GM12801 (cell line): ENCODE results near the gene TTC7B.

Experiments used
- TF ChIP-seq, protein P1 (sequence below): IDR thresholded peaks from one replicate; pipeline ENCODE4 v1.5.1; 2011; ENCODE audit warnings: control low read depth; ENCODE audit not compliant: insufficient read length; ENCODE audit errors: extremely low read depth

Gene TTC7B

DNA sequence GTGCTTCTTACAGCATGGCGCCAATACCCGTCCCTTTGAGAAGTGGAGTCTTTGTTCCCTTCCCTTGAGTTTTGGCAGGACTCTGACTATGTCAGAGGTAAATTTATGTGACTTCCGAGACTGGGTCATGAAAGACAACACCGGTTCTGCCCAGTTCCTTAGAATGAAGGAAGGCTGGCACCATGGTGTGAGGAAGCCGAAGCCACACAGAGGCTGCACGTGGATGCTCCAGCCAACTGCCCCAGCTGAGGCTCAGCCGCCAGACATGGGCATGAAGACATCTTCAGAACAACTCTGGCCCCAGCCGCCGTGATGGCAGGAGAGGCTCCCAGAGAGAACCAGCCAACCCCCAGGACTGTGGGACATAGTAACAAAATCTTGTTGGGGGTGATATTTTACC lies 308.2 kb downstream of the TTC7B start:
- TF ChIP-seq, protein P1, sequence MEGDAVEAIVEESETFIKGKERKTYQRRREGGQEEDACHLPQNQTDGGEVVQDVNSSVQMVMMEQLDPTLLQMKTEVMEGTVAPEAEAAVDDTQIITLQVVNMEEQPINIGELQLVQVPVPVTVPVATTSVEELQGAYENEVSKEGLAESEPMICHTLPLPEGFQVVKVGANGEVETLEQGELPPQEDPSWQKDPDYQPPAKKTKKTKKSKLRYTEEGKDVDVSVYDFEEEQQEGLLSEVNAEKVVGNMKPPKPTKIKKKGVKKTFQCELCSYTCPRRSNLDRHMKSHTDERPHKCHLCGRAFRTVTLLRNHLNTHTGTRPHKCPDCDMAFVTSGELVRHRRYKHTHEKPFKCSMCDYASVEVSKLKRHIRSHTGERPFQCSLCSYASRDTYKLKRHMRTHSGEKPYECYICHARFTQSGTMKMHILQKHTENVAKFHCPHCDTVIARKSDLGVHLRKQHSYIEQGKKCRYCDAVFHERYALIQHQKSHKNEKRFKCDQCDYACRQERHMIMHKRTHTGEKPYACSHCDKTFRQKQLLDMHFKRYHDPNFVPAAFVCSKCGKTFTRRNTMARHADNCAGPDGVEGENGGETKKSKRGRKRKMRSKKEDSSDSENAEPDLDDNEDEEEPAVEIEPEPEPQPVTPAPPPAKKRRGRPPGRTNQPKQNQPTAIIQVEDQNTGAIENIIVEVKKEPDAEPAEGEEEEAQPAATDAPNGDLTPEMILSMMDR: no peak

DNA sequence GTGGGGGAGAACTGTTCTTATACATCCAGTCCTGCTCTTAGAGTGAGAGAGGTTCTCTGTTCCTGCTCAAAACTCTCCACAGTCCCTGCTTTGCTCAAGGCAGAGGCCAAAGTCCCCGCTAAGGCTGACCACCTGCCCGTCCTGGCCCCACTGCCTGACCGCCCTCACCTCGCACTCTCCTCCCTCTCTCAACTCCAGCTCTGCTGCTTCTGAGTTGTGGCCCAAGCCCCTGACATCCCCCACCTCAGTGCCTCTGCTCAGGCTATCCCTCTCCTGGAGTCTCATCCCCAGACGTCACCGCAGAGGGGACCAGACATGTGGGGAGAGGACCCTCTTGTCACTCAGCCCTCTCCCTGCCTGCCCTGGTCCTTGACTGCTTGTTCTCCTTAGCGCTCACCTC lies 308.8 kb downstream of the TTC7B start:
- TF ChIP-seq, protein P1: no peak

DNA sequence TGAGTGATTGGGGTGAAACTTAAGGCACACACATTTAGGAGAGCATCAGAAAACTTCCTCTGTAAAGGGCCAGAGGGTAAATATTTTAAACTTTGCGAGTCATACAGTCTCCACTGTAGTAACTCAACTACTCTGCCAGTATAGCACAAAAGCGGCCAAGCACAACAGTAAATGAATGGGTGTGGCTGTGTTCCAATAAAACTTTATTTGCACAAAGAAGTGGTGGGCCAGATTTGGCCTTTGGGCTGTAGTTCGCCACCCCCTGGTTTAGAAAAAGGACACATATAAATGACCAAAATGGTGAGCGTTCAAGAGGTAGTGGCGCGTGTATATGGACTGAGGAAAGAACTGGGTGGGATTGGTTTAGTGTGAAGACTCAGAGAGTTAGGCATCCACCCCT lies 309.5 kb downstream of the TTC7B start:
- TF ChIP-seq, protein P1: no peak

DNA sequence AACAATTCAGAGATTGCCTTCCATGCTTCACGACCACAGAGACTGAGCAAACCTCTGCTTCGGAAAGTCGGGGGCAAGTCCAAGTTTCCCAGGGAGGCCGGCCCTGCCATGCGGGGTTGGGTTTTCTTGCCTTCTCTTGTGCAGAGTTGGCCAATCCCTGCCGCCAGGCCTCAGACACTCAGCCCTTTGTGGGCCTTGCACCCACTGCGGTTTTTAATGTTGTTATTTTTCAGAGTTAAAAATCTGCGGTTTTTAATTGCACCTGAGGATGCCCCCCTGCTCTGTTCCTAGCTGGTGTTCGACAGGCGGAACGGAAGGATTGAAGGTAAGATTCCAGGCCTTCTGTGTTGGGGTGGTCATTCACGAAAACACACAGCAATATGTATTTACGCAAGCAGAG lies 310.7 kb downstream of the TTC7B start:
- TF ChIP-seq, protein P1: no peak

DNA sequence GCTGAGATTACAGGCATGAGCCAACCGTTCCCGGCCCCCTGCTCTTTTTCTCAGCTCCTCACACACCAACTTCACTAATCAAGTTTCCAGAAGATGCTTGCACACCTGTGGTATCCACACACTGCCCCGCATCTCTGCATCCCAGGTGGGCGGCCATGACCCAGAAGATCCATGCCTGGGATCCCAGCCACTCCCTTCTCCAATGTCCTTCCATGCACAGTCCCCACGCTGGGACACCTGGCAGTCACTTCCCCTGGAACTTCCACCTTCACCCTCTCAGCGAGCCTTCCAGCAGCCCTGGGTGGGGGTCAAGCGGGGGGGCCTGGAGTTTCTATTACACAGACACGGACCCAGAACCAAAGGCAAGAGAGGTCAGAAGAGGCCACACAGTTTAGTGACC lies 311.6 kb downstream of the TTC7B start:
- TF ChIP-seq, protein P1: no peak

DNA sequence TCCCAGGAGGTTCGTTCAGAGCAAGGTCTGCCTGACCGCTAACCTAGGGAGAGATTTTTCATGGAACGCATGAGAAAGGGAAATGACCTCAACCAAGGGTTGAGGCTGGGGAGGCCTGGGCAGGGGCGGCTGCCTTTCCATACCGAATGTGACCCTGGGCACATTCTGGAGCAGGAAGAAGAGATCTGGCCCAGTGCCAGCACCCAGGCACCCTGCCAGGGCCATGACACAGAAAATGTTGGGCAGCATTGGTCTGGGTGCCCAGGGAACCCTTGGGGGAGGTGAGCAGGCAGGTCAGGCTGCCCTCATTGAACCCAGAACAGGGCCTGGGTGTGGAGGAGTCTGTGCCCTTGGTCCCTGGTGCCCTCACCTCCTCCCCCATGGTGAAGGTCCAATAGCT lies 312.6 kb downstream of the TTC7B start:
- TF ChIP-seq, protein P1: no peak

DNA sequence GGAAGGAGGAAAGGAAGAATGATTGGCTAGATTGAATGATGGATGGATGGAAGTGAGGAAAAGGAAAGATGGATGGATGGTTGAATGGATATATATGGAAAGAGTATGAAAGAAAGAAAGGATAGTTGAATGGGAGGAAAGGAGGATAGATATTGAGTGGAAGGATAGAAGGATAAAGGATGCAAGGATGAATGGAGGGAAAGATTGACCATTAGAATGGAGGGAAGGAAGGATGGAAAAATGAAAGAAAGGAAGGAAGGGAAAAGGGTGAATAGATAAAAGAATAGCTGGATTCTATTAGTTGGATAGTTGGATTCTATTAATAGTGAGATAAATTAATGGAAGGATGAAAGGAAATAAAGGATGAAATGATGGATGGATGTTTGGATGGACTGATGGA lies 313.5 kb downstream of the TTC7B start:
- TF ChIP-seq, protein P1: no peak
